K562 (cell line): ENCODE results near the gene IKBKG. TPM values are rescaled to one million over a fixed set of nuclear protein-coding genes. Genes with fewer than 3 reads are reported as not detected.

Source experiments
- ATAC-seq: fragments of 200-7000 bp; cut with Tn5 transposase; 3 replicates; pipeline ENCODE4 v1.9.1; 2020; ENCODE audit warnings: moderate library complexity
- BruUV-seq: library from RNA; stranded (reverse); fragments of 400-500 nt; replicated peaks from 2 replicates; lab custom pipeline; 2021; lab: Mats Ljungman, UMichigan
- CTCF ChIA-PET: fragments of 300-600 bp; formaldehyde crosslinking; extraction: SDS; loops from one replicate; lab custom pipeline; 2021; ENCODE audit warnings: low intra/inter-chr PET ratio; lab: Yijun Ruan, JAX
- POLR2A ChIA-PET: fragments of 300-600, 350-650 bp; sonication (Branson Sonifier 250); formaldehyde crosslinking; extraction: SDS; loops from one replicate; lab custom pipeline; 2021; ENCODE audit warnings: antibody characterized with exemption, inconsistent platforms; lab: Yijun Ruan, JAX
- DNase-seq, 4 experiments: peaks; one replicate each; pipeline versions ENCODE4 v3.0.0 to v3.0.0-alpha.2; 2011 to 2018; ENCODE audit warnings: low spot score in 3 of 4, mixed read lengths in 3 of 4; ENCODE audit errors: extremely low read depth in 1 of 4
- FAIRE-seq: peaks from 2 replicates; lab custom pipeline; 2011; peaks lifted over from hg19 to GRCh38; lab: Jason Lieb, UNC
- H2AFZ ChIP-seq: 2 replicates; pipeline ENCODE4 v1.6.0; 2011; ENCODE audit warnings: low read depth, low read length, control low read depth, inconsistent platforms
- H3K27ac ChIP-seq: fragments of 200-600 bp; 3 replicates; pipeline ENCODE4 v1.8.0; 2011; ENCODE audit warnings: low read depth, mild to moderate bottlenecking, control low read depth, inconsistent platforms, low read length, moderate library complexity, mixed read lengths; ENCODE audit errors: extremely low read depth
- H3K27me3 ChIP-seq, 2 experiments: fragments of 300-600 bp in 1 of 2; 2 replicates in 1 of 2; 3 replicates in 1 of 2; pipeline versions ENCODE4 v1.6.0 to v1.8.0; 2011; ENCODE audit warnings: inconsistent platforms in 2 of 2, low read length in 2 of 2, mild to moderate bottlenecking in 1 of 2, mixed read lengths in 1 of 2, moderate library complexity in 1 of 2; ENCODE audit not compliant: control insufficient read depth in 2 of 2, insufficient read depth in 2 of 2
- H3K36me3 ChIP-seq: fragments of 300-600 bp; 3 replicates; pipeline ENCODE4 v1.8.0; 2011; ENCODE audit warnings: mild to moderate bottlenecking, low read length, inconsistent platforms; ENCODE audit not compliant: control insufficient read depth, insufficient read depth
- H3K4me1 ChIP-seq, 2 experiments: fragments of 200-600 bp in 1 of 2; replicated peaks in 1 of 2; 2 replicates in 1 of 2; 3 replicates in 1 of 2; pipeline versions ENCODE4 v1.5.1 to v1.8.0; 2011; ENCODE audit warnings: inconsistent platforms in 2 of 2, low read length in 2 of 2, mild to moderate bottlenecking in 1 of 2, mixed read lengths in 1 of 2, moderate library complexity in 1 of 2; ENCODE audit not compliant: control insufficient read depth in 2 of 2, insufficient read depth in 2 of 2
- H3K4me2 ChIP-seq: 2 replicates; pipeline ENCODE4 v1.6.1; 2011; ENCODE audit warnings: low read length, control low read depth, inconsistent platforms, mixed read lengths; ENCODE audit not compliant: insufficient read depth
- H3K4me3 ChIP-seq: fragments of 200-600 bp; sonication (generic), shearing (Covaris generic); 2 replicates; pipeline ENCODE4 v1.5.1; 2016; ENCODE audit warnings: control low read depth, inconsistent platforms
- H3K79me2 ChIP-seq: fragments of 200-600 bp; 3 replicates; pipeline ENCODE4 v1.8.0; 2011; ENCODE audit warnings: low read length, inconsistent platforms; ENCODE audit not compliant: control insufficient read depth, insufficient read depth
- H3K9ac ChIP-seq, 2 experiments: 2 replicates each; pipeline versions ENCODE4 v1.6.0 to v1.6.1; 2011; ENCODE audit warnings: low read depth in 2 of 2, low read length in 2 of 2, control low read depth in 1 of 2, inconsistent platforms in 1 of 2, mild to moderate bottlenecking in 1 of 2, mixed read lengths in 1 of 2; ENCODE audit not compliant: insufficient read depth in 1 of 2
- H3K9me1 ChIP-seq: one replicate; pipeline ENCODE4 v1.6.0; 2011; ENCODE audit warnings: inconsistent platforms, mild to moderate bottlenecking, low read length, moderate library complexity; ENCODE audit not compliant: control insufficient read depth, insufficient read depth
- H3K9me3 ChIP-seq: replicated peaks from 2 replicates; pipeline ENCODE4 v1.5.1; 2011; ENCODE audit warnings: low read depth, low read length, inconsistent platforms; ENCODE audit not compliant: control insufficient read depth, insufficient read depth
- H4K20me1 ChIP-seq: replicated peaks from 2 replicates; pipeline ENCODE4 v1.6.1; 2011; ENCODE audit warnings: low read length, inconsistent platforms, mixed read lengths; ENCODE audit not compliant: control insufficient read depth, insufficient read depth
- CCAR2 ChIP-seq: fragments of 200-400 bp; formaldehyde crosslinking; IDR thresholded peaks from 2 replicates; pipeline ENCODE4 v1.6.1; 2017; ENCODE audit warnings: mild to moderate bottlenecking, low read depth, low read length
- CUX1 ChIP-seq: fragments of 200-800 bp; sonication (Bioruptor generic); IDR thresholded peaks from 2 replicates; pipeline ENCODE4 v1.6.1; 2016; ENCODE audit warnings: missing genetic modification characterization, missing compliant biosample characterization
- NCOA6 ChIP-seq: fragments of 450-650 bp; IDR thresholded peaks from 2 replicates; pipeline ENCODE4 v1.6.1; 2017; ENCODE audit warnings: mild to moderate bottlenecking
- NFXL1 ChIP-seq: fragments of 450-650 bp; formaldehyde crosslinking; IDR thresholded peaks from 2 replicates; pipeline ENCODE4 v1.4.0; 2021; ENCODE audit warnings: mild to moderate bottlenecking
- RERE ChIP-seq: sonication (generic); formaldehyde crosslinking; IDR thresholded peaks from 2 replicates; pipeline ENCODE4 v1.8.0; 2023; ENCODE audit warnings: missing genetic modification reagents, mild to moderate bottlenecking, borderline replicate concordance
- TEAD1 ChIP-seq, 2 experiments: fragments of 450-650 bp in 1 of 2; sonication (generic) in 1 of 2; formaldehyde crosslinking; IDR thresholded peaks; 2 replicates each; pipeline versions ENCODE4 v1.4.0 to v1.8.0; 2020 to 2022; ENCODE audit warnings: mild to moderate bottlenecking in 2 of 2, missing genetic modification reagents in 1 of 2
- ZC3H8 ChIP-seq: fragments of 450-650 bp; IDR thresholded peaks from 2 replicates; pipeline ENCODE4 v1.6.1; 2017
- ZNF518B ChIP-seq: fragments of 250-450 bp; sonication (Bioruptor Pico); IDR thresholded peaks from 2 replicates; pipeline ENCODE4 v1.5.0; 2021; ENCODE audit warnings: mild to moderate bottlenecking, moderate library complexity
- WGBS: fragments of 100-300 bp; shearing (Covaris generic); methylation state at CpG from one replicate; pipeline ENCODE4 v1.1.6; 2016; ENCODE audit warnings: low coverage, mixed read lengths; ENCODE audit not compliant: insufficient coverage; ENCODE audit errors: missing lambda C conversion rate; 5-methylcytosine and 5-hydroxymethylcytosine counted together
- in situ Hi-C: fragments of 300-500 bp; cut with MboI; formaldehyde crosslinking; loops from 4 replicates; pipeline ENCODE4 v1.15.0; 2018; ENCODE audit warnings: inconsistent platforms, mixed read lengths
- intact Hi-C: fragments of 100-400 bp; cut with micrococcal nuclease; formaldehyde crosslinking; loops from 2 replicates; pipeline ENCODE4 v1.14.2; 2022
- polyA plus RNA-seq, 8 experiments: library from polyadenylated mRNA; depleted of rRNA in 4 of 8; stranded (reverse) in 5 of 8; unstranded in 3 of 8; fragments of >200 nt; fragmentation: Nextera tagmentation in 2 of 8; fragmentation: Illumina TruSeq in 1 of 8; extraction: Ambion mirVana in 2 of 8; extraction: Trizol in 1 of 8; gene quantifications; 2 replicates each; pipeline versions ENCODE4 v1.2.1 to v1.2.3, GENCODE V29; 2011 to 2014; ENCODE audit warnings: inconsistent platforms in 1 of 8, missing spikeins in 1 of 8
- total RNA-seq, 7 experiments: library from RNA; depleted of rRNA in 6 of 7; stranded (reverse); fragments of >200 nt in 6 of 7; fragmentation: Illumina TruSeq in 2 of 7; extraction: Trizol in 2 of 7; gene quantifications; 2 replicates each; pipeline versions ENCODE4 v1.2.1 to v1.2.3, GENCODE V29; 2011 to 2021; ENCODE audit warnings: low replicate concordance in 1 of 7

IKBKG gene
- total and polyA plus RNA-seq, 9 of the 15 experiments (the other 6 are each of a cell fraction or from before 2014, with no cell fraction given) = 0.68 to 60.0 (median 21.9) TPM

GRCh38 chrX:154535892-154536291, 11.5 kb upstream of the IKBKG start:
- intact Hi-C loops = no loop called here
- peaks cover 36% of the 10 kb centered on the region for H3K79me2 ChIP-seq
- no peak overlapping the region for H3K4me2 ChIP-seq
- no peak for TF ChIP-seq CCAR2
- TF ChIP-seq ZC3H8 = no peak
- TF ChIP-seq NFXL1 (CRISPR knock-in tag) = no peak
- no peak for TF ChIP-seq CUX1 (CRISPR knock-in tag)
- no peak for TF ChIP-seq RERE (CRISPR knock-in tag)
- no peak for TF ChIP-seq ZNF518B (CRISPR knock-in tag)
- TF ChIP-seq TEAD1 (CRISPR knock-in tag; IDR thresholded peaks at IDR 0.05) = no peak
- TF ChIP-seq NCOA6 = no peak

More at GRCh38 chrX:154535892-154536291, 11.5 kb upstream of the IKBKG start:
- no peak overlapping the region for H2AFZ ChIP-seq
- BruUV-seq = no TSS peak
- H3K27me3 ChIP-seq = no peaks in the 10 kb centered on the region
- in situ Hi-C loops = loop anchor here (10.0 to 25.0 kb wide), 3 partner anchors 131 to 374 kb away; partner anchors contain the start of genes DNASE1L1, EMD and FLNA
- no peaks in the 10 kb centered on the region for H3K9me1 ChIP-seq
- H3K4me1 ChIP-seq = peaks cover 7 to 31% of the 10 kb centered on the region in 2 experiments
- no peak overlapping the region for H3K9ac ChIP-seq
- ATAC-seq (no peak), DNase-seq (no peak), FAIRE-seq (no peak)
- no peaks in the 10 kb centered on the region for H4K20me1 ChIP-seq
- no peaks in the 10 kb centered on the region for H3K9me3 ChIP-seq
- no peak overlapping the region for H3K27ac ChIP-seq
- ChIA-PET CTCF (interaction anchor here (1.1 to 3.7 kb wide), 3 partner anchors 110 to 162 kb away, joined by 5 to 63 read pairs (median 19); partner anchors contain the start of gene FLNA), POLR2A (interaction anchor here (1.8 kb wide), 1 partner anchor 133 kb away, joined by 4 read pairs; no protein-coding TSS in a partner anchor)
- H3K4me3 ChIP-seq = no peak overlapping the region
- H3K36me3 ChIP-seq = peaks cover 73% of the 10 kb centered on the region; the same call in 2 of the 3 replicates
- WGBS = 91% methylated on average over 9 of the region's 9 CpGs
